Left lobe of liver (tissue), 2 donors: Measurements from ENCODE around the gene TBX4. TPM values are rescaled to one million over a fixed set of nuclear protein-coding genes. Genes with fewer than 3 reads are reported as not detected.

Experiments used
- ATAC-seq: fragments of 200-7000 bp; cut with Tn5 transposase; one replicate; pipeline ENCODE4 v1.9.1; 2020; ENCODE audit warnings: mild to moderate bottlenecking, moderate library complexity
- DNase-seq: peaks from one replicate; pipeline ENCODE4 v3.0.0-alpha.2; 2020; ENCODE audit warnings: low spot score
- total RNA-seq: library from RNA; stranded (reverse); gene quantifications from one replicate; pipeline ENCODE4 v1.2.1, GENCODE V29; 2021
- donor health status: DM: no; HTN: no; CAD: no; lungs with moderate emphysema.
- donor health status: DM: no; HTN: yes; CAD: no.

TBX4 gene
- total RNA-seq = not detected

DNA sequence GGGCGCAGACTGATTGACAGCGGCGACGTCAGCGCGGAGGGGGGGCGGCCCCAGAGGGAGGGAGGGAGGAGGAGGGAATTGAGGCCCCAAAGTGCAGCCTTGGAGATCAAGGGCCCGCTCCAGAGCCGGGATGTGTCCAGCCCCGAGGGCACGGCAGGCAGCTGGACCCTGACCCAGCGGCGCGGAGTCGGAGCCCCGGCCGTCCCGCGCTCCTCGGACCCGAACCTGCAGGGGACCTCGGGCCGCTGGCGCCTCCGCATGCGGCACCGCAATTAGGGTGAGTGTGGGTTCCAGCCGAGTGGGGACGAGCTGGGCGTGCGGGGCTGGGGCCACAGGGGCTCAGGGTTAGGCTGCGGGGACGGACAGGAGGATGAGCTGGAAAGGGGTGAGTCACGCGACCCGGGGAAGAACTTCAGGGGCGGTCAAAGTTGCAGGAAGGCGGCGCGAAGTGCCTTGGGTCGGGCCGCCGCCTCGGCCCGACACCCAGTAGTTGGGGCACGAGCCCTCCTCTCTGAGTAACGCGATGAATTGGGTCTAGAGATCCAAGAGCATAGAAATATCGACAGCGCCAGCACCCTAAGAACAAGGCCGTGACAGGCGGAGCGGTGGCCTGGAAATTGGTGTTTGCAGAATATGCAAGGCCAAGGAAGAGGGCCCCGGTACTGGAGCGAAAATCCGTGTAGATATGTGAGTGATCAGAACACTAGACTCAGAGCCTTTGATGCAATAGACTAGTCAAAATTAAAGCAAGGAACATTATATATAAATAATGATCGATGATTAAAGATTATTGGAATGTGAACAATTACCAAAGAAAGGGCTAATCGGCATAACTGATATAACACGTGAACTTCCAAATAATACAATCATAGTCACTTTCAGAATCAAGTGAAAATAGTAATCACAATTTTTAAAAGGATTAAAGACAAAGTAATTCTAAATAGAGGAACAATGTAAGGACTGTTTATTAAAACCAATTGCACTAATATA lies at the start of gene TBX4:
Gene TBX4, plus strand, starts transcription at position 122 of the 990 bp plus-strand sequence. CDS start 4,069 bp downstream, outside the sequence.
- ATAC-seq = no peak
- no peak for DNase-seq

DNA sequence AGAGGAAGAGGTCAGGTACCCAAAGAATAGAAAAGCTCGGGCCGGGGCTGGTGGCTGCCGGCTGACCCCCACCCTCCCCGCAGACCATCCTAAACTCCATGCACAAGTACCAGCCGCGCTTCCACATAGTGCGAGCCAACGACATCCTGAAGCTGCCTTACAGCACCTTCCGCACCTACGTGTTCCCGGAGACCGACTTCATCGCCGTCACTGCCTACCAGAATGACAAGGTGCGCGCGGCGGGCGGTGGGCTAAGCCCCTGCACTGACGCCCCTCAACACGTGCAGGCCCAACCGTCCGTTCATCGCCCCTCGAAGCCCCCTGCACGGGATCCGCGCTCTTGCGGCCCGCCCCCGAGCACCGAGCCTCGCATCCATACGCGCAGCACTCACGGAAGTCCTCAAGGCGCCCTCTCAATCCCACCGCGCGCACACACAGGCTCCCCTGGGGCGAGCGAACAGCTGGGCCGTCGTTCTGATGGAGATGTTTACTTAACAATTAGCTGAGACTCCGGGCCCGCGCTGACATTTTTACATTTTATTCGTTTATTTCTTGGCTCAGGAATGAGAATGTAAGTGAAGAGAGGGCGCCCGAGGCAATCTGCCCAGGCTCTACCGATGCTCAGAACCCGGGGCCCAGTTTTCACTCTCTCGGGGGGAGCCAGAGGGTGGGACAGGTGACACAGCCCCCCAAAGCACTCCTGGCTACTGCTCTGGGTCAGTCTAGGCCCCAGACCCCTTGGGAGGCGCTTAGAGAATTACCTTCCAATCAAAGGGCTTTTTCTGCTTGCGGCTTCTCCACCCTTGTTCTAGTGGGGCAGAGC lies 49.0 kb upstream of the TBX4 start:
- ATAC-seq = no peak
- DNase-seq = no peak

GRCh38 chr17:61403801-61404662 lies 48.2 kb upstream of the TBX4 start:
- DNase-seq = no peak
- ATAC-seq = no peak

DNA sequence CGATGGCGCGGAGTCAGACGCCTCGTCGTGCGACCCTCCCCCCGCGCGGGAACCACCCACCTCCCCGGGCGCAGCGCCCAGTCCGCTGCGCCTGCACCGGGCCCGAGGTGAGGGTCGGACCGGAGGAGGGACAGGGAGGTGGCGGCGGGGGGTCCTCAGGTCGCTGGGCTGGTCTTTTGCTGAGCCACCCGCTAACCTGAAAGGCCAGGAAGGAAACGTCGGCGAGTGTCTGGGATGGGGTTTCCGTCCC lies 47.6 kb upstream of the TBX4 start:
- DNase-seq (no peak), ATAC-seq (no peak)

- DNase-seq = no peak
These were observed 47.1 kb upstream of the TBX4 start for GRCh38 chr17:61404913-61405685.

GRCh38 chr17:61405686-61406536 lies 46.3 kb upstream of the TBX4 start:
- DNase-seq (no peak), ATAC-seq (no peak)

More at GRCh38 chr17:61404913-61405685, 47.1 kb upstream of the TBX4 start:
- ATAC-seq = no peak

DNA sequence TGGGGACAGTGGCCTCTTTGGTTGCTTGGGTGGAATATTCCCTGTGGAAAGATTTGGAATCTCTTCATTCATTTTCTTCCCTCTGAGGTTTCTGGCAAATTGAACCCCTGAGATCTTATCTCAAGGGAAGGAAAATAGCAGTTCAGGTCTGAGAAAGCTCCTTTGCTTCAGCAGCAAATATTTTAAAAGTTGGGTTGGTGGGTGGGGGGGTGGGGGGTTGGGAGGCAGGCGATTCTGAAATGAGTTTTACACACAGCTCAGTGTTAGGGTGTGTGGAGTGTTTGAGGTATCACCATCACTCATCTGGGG lies 45.7 kb upstream of the TBX4 start:
- ATAC-seq (no peak), DNase-seq (no peak)

- no peak for DNase-seq
- ATAC-seq = no peak
These were observed 45.0 kb upstream of the TBX4 start for GRCh38 chr17:61406971-61407911.

DNA sequence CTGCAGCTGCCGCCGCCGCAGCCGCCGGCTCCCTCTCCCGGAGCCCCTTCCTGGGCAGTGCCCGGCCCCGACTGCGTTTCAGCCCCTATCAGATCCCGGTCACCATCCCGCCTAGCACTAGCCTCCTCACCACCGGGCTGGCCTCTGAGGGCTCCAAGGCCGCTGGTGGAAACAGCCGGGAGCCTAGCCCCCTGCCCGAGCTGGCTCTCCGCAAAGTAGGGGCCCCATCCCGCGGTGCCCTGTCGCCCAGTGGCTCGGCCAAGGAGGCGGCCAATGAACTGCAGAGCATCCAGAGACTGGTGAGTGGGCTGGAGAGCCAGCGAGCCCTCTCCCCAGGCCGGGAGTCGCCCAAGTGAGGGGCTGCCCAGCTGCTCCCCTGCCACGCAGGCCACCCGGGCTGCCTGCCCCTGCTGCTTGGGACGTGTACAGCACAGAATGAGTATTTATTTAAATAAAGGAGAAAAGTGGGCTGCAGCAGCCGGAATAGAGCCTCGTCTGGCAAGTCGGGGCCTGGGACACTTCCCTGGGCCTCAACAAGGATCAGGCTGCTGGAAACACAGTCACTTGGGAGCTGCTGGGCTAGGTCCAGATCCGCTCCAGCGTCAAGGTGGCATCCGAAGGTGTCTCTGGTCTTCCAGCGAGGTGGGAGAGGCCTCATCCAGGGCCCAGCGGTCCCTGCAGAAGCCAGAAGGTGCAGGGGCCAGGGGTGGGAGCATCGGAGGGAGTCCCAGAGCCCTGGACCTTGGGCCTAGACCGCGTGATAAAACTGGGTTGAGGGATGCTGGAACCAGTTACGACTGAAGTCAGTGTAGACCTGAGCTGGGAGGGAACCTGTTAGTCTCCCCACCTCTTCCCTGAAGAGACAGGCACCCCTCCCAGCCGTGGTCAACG lies 43.8 kb upstream of the TBX4 start:
- no peak for ATAC-seq
- DNase-seq = no peak

DNA sequence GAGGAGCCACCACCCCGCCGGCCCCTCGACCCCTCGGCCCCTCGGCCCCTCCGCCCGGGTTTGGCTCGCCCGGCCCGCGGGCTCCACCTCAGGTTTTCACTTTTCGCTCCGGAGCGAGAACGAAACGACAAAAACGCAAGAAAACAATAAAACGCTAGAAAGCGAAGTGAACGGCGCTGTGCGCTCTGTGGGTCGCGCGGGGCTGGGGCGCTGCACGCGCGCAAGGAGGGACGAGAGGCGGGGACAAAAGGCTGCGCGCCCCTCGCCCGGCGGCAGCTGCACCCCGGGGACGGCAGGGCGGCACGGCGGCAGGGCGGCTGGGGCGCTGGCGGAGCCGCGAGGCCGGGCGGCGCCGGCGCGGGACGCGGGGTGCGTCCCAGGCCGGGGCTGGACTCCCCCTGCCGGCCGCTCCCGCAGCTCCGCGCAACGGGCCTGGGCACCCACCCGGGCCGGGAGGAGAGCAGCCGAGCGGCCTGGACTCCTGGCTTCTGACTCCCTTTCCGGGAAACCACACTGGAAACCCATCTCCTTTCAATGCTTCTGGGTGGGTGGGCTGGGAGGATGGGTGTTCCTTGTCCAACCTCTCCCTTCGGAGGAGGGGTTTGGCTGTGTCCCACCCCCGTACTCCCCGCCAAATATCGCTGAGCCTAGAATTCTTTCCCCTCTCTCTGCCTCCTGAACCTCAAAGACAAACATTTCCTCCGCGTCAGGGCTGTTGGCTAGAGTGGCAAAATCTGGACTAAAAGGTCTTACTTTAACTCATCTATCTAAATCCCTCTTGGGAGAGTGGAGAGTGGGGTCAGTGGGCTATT lies 42.7 kb upstream of the TBX4 start:
- DNase-seq = peak; percentile 62
- ATAC-seq = peak; percentile 52

- peak; percentile 66 for ATAC-seq
These were observed 41.8 kb upstream of the TBX4 start for GRCh38 chr17:61410141-61411010.

GRCh38 chr17:61411011-61411260 lies 41.3 kb upstream of the TBX4 start:
- DNase-seq (no peak), ATAC-seq (no peak)

More at GRCh38 chr17:61410141-61411010, 41.8 kb upstream of the TBX4 start:
- peak; percentile 75 for DNase-seq

DNA sequence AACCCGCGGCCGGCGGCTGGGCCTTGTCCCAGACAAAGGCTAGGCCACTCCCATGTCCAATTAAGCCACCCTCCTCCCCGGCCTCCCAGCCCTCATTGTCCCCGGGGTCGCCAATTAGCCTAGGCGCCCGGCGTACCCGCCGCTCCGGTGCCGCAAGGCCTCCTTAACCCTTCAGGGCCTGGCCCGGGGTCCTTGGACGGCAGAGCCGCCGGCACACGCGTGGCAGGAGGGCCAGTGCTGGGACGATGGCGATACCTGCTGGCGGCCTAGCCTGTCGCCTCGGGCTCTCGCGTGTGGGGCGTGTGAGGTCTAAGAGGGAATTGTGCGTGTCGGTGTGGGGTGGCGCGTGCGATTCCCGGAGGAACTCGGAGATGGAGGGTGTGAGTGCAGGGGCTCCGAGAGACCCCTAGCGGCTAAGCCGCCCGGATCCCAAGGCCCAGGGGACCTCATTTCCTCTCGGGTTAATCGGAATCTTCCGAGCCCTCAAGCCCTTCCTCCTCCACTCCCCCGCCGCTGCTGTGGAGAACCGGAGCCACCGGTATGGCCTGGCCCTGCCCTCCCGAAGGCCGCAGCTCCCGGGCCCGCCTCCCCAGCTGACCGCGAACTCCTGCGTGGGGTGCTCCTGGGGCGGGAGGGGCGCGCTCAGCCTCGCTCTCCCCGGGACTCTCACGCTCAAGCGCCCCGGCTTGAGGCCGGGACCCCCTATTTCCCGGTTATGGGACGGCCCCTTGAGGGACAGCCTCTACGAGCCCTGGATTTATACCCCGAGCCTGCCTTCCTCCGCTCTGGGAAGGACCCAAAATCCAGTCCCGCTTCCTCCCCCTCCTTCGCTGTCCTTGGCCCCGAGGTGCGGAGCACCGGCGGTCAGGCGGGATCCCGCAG lies 40.7 kb upstream of the TBX4 start:
- DNase-seq (peak; percentile 66), ATAC-seq (peak; percentile 39)

DNA sequence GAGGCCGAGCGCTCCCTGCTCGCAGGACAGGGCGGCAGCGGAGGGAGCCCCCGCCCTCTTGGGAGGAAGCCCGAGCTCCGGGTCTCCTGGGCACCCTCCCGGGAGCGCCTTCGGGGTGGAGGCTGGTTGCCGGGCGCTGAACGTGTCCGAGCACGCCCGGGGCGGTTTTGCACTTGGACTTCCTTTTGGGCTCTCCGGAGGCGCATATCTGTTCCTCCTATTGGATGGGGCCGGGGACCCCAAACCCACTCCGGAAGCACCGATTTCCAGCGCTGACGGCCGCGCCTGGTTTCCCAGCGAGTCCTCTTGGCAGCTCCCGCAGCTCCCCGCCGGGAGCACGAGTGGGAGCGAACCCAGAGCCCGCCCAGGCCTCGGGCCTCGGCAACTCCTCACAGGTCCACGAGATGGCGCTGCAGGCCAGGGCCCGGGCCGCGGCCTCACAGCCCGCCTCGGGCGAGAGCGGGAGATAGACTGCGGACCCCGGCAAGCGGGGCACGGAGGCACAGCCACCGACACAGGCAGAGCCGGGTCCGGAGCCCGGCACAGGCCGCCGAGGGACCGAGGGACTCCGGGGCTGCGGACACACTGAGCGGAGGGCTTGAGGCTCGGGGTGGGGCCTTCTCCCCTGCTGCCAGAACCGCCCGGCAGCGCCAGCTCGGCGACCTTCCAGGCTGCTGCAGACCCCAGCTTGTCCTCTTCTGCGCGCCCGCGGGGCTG lies 39.9 kb upstream of the TBX4 start:
- DNase-seq = peak; percentile 84

More for the DNA sequence above, 39.9 kb upstream of the TBX4 start:
- peak; percentile 79 for ATAC-seq
